GM12892 (cell line): ENCODE data around the gene HOXD9.

Source experiments
- DNase-seq: peaks from one replicate; pipeline ENCODE4 v3.0.0; 2011; ENCODE audit not compliant: insufficient read length
- FAIRE-seq: peaks from 2 replicates; lab custom pipeline; 2011; peaks lifted over from hg19 to GRCh38; lab: Jason Lieb, UNC
- POLR2A ChIP-seq: IDR thresholded peaks from 2 replicates; pipeline ENCODE4 v1.6.1; 2011; ENCODE audit warnings: low read depth, low read length, control low read depth
- POLR2AphosphoS5 ChIP-seq: IDR thresholded peaks from 2 replicates; pipeline ENCODE4 v1.6.1; 2011; ENCODE audit warnings: low read depth, low read length, control low read depth
- TAF1 ChIP-seq: IDR thresholded peaks from 2 replicates; pipeline ENCODE4 v1.6.1; 2011; ENCODE audit warnings: low read depth, mild to moderate bottlenecking, control low read depth, low read length, borderline replicate concordance

Gene HOXD9

DNA sequence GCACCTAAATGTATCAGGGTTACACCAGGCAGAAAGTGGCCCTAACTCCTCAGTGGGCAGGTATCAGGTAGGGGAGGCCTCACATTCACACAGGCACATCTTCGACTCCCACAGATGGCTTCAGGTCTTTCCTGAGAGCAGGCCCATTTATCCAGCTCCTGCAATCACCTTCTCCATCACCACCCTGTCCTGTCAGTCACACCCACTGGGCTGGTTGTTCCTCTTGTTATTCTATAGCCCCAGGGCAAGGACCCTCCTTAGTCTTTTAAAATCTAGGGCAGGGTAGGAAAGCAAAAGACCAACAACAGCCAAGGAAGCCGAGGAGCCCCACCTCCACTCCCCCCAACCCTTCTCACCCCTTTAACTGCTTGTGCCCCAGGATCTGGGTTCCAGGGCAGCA is 19.8 kb downstream of the HOXD9 start:
- no peak for FAIRE-seq
- no peak for DNase-seq
- TF ChIP-seq TAF1 (no peak), POLR2A (no peak), POLR2AphosphoS5 (no peak)

DNA sequence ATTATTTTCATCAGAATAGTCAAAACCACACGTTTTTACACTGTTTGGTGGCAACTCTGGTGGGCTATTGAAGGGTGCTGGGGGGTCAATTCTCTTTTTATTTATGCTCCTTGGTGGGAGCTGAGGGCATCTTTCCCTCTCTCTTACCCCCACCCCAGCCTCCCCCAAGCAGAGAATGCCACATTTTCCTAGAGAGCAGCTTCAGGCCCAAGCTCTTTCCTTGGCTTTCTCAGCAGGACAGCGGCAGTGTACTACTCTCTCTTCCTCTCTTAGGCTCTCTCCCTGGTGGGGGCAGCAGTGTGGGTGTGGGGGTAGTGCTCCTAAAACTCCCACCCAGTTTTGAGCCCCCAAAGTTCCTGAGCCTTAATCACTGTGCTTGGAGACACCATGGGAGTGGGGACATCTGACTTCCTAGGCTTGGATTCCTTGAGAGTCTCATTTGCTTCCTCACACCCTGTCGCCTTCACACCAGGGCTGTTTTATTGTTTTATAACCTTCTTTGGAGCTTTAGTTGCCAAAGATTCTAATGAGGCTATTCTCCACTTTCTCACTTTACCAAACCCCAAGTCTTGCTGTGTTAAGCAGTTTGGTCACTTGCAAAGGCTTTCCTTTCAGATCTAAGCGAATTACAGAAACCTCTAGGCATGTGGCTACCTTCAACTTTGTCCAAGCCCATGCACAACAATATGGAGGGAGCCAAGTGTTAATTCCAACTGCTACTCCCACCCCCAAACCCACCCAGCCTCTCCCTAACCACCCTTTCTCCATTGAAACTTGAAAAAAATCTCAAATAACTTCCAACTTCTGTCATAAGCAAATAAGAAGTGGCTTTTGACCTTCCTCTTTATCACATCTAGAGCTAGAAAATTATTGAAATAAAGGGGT is 22.8 kb downstream of the HOXD9 start:
- no peak for DNase-seq
- no peak for FAIRE-seq
- TF ChIP-seq TAF1 (no peak), POLR2AphosphoS5 (no peak), POLR2A (no peak)

DNA sequence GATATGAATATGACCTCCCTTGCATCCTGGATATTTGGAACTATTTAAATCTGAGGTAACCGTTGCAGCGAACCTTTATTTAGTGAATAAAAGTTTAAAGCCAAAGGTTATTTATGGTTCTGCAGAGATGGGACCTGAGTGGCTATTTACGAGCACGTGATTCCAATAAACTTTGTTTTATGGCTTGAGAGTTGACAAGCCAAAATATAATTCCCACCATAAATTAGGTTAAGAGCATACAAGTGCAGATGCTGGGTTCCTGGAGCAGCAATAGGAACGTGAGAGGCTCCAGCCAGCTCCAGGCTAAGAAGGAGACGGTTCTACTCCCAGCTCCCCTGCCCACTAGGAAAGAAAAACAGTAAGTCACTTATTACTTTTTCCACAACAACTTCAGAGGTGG is 23.6 kb downstream of the HOXD9 start:
- TF ChIP-seq TAF1 (no peak), POLR2AphosphoS5 (no peak), POLR2A (no peak)
- FAIRE-seq: no peak
- DNase-seq: no peak

DNA sequence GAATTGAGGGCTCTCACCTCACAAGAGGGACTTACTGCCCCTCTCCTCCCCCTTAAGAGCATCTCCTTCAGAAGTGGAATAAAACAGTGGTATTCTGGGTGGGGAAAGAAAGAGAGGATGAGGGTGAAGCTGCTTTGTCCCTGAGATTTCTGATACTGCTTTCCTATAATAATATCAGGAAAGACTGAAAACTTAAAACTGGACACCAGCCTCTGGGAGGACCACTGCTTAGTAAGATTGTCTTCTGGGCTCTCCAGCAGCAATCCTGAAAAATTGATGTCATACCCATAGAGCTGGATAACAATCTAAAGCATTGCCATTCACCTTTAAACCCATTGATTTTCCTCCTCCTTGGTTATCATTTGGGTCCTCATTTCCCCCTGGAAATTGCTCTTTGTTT is 24.1 kb downstream of the HOXD9 start:
- FAIRE-seq (no peak), DNase-seq (no peak)
- TF ChIP-seq TAF1 (no peak), POLR2AphosphoS5 (no peak), POLR2A (no peak)

DNA sequence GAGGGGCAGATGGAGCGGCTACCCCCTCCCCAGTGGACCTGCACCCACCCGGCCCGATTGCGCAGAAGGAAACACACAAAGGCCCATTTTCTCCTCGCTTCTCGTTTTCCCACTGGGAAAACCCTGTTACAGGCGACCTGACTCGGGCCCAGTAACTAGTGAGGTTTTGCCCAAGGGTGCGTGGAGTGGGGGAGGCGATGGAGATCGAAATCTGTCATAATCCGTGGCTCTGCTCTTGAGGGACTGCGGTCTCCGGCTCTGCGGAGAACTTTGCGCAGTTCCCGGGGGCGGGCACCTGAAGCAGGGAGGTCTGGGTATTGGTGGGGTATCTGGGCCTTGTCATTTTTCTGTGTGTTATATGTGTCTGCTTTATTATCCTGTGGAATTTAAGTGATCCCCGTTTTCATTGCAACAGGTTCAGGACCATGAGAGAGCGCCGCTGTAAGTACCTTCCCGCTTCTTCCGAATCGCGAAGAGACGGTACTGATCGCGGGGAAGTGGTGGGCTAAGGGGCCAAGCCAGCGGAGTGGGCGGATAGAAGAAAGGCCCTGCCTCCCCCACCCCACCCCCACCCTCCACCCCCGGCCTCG is 24.8 kb downstream of the HOXD9 start:
- TF ChIP-seq POLR2A: no peak
- TF ChIP-seq TAF1: no peak
- TF ChIP-seq POLR2AphosphoS5: no peak
- FAIRE-seq (no peak), DNase-seq (no peak)

DNA sequence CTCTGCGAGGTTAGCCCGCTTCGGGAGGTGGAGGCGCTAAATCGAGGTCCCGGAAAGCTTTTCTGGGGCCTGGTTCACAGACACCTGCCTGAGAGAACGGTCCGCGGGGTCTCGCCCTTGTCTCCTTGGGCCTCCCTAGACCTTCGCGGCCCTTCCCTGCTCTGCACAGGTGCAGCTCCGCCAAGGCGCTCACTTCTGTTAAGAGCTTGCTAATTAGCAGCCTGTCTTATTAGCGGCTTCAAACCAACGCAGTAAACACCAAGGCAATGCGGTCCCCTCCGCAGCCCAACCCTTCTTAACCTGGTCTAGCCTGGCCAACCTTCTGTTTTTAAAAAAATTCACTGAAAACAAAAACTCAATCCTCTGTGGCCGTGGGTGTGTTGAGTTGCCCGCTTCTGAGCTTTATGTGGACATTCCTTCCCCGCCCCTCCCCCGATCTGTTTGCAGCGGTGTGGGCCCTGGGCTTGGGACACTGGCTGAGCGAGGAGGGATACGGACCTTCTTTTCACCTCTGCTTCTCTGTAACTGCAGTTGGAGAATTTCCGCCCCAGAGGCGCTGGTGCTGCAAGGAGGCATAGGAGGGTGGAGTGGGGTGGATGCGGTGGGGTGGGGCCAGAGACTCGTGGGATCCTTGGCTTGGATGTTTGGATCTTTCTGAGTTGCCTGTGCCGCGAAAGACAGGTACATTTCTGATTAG is 25.4 kb downstream of the HOXD9 start:
- TF ChIP-seq POLR2A: no peak
- TF ChIP-seq POLR2AphosphoS5: no peak
- no peak for TF ChIP-seq TAF1
- DNase-seq (no peak), FAIRE-seq (no peak)

DNA sequence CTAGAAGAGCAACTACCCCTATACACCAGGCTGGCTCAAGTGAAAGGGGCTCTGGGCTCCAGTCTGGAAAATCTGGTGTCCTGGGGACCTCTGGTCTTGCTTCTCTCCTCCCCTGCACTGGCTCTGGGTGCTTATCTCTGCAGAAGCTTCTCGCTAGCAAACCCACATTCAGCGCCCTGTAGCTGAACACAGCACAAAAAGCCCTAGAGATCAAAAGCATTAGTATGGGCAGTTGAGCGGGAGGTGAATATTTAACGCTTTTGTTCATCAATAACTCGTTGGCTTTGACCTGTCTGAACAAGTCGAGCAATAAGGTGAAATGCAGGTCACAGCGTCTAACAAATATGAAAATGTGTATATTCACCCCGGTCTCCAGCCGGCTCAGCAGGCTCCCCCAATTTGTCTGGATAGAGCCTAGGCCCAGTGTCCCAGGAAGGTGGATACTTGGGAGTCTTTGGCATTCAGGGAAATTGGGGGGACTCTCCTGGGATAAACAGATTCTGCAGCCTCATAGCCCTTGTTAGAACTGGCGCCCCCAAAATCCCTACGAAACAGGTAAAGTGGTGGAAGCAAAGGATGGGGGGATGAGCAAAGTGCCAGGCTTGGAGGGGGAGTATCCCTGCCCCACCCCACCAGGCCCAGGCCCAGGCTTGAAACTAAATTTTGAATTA is 26.4 kb downstream of the HOXD9 start:
- no peak for DNase-seq
- TF ChIP-seq POLR2A: no peak
- FAIRE-seq: no peak

DNA sequence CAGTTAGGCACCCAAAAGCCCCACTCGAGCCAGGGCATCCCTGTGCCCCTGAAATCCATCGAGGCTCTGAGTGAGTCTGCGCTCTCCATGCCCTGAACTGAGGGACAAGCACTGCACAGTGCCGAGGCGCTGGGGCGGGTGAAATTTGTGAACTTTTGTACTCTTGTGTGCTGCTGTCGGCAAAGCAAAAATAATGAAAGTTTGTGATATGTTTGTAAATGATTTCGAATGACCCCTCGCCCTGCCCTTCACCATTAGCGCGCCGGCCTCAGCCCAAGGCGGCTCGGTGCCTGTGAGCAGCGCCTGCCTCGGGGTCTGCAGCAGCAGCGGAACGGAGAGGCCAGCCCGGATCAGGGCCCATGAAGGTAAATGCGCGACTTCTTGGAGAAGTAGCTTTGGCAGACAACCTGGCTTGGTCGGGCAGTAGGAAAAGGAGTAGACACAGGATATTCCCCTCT is 27.0 kb downstream of the HOXD9 start:
- TF ChIP-seq POLR2AphosphoS5: no peak
- DNase-seq: no peak
- no peak for FAIRE-seq

DNA sequence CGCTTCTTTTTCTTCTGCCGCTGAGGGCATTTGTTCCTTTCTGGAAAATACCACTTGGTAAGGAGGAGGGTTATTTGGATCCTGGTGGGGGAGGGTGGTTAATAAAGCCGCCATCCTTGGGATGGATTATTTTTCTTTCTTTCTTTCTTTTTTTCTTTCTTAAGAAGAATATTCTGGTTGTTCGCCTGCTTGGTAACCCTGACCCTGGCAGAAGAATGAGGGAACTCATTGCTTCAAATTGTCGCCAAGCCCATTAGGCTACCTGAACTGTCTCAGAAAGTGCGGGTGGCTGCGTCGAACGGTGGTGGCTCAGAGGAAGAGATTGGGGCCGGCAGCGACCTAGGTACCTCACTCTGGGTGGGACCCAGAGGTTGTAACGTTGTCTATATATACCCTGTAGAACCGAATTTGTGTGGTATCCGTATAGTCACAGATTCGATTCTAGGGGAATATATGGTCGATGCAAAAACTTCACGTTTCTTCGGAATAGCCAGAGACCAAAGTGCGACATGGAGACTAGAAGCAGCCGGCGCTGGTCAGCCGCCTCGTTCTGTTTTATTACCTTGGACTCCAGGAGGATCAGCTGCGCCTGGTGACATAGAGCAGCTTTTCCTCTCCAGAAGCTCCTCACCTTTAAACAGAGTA is 27.5 kb downstream of the HOXD9 start:
- DNase-seq (no peak), FAIRE-seq (no peak)
- TF ChIP-seq POLR2A (no peak), TAF1 (no peak), POLR2AphosphoS5 (no peak)

DNA sequence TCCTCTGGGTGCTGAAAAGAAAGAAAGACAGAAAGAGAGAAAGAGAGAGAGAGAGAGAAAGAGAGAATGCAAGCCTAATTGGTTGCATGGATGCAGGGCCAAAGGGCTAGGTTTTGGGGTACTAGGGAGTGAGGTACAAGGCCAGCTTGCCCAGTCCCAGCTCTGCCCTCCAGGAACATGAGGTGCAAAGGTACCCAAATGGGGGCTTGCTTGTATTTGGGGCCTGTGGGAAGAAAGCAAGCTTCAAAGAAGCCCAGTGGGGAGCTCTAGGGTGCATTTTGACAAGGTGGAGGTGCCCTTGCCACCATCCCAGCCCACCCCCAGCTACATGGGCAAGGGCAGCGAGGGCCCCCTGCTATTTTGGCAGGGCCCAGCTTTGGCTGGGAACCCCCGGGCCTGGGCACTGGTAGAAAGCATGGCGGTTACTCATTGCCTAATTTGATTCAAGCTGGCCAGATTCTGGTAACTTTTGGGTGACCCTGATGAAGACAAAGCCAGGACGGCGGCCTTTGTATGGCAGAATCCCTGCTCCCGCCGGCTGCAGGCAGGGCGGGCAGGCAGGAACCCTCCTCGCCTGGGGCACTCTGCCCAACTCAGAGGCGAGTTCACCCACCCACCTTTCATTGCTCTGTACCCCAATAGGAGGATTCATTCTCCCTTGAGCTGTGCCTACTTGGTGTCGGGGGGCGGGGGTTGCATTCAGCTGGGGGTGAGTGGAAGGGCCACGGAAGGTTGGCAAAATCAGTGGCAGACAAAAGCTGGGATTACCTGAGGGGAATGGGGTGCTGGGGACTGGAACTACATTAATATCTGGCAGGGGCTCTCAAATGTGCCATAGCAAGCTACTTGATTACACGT is 28.3 kb downstream of the HOXD9 start:
- TF ChIP-seq TAF1 (no peak), POLR2AphosphoS5 (no peak), POLR2A (no peak)
- FAIRE-seq: no peak
- DNase-seq: no peak

DNA sequence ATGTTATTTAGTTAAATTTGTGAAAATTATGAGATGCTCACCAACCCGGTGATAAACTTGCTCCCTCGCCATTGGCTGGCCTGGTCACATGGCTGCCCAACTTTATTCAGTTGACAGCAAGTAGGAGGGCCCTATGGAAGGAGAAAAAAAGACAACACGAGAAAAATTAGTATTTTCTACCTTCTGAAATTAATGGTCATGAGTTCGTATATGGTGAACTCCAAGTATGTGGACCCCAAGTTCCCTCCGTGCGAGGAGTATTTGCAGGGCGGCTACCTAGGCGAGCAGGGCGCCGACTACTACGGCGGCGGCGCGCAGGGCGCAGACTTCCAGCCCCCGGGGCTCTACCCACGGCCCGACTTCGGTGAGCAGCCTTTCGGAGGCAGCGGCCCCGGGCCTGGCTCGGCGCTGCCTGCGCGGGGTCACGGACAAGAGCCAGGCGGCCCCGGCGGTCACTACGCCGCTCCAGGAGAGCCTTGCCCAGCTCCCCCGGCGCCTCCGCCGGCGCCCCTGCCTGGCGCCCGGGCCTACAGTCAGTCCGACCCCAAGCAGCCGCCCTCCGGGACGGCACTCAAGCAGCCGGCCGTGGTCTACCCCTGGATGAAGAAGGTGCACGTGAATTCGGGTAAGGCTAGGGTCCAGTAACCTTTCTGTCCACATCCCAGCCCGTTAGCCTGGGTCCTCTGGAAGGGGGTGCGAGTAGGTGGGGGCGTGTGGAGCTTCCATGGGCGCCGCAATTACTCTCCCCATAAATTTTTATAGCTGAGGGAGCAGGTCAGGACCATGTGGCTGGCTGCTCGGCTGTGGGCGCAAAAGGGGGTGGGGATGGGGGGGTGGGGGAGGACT is 29.1 kb downstream of the HOXD9 start, which contains the start of gene HOXD4:
TSS of gene HOXD4 (plus strand) at position 109 of the 846 bp plus-strand sequence. CDS start at position 193, 84 bp downstream.
- no peak for DNase-seq
- no peak for TF ChIP-seq TAF1
- TF ChIP-seq POLR2A: no peak
- TF ChIP-seq POLR2AphosphoS5: no peak
- FAIRE-seq: no peak
